HG03097 (cell line): ENCODE measurements around the gene SAMD13.

Source experiments
- ATAC-seq: cut with Tn5 transposase; IDR thresholded peaks from one replicate; pipeline ENCODE4 v1.9.1; 2021; ENCODE audit not compliant: unreplicated experiment, low FRiP score

SAMD13 gene

GRCh38 chr1:84330125-84330984 lies 28.8 kb downstream of the SAMD13 start:
- ATAC-seq, result no peak

- ATAC-seq, result no peak
Observed at GRCh38 chr1:84339503-84339902, 38.0 kb downstream of the SAMD13 start.

- no peak for ATAC-seq
Observed at GRCh38 chr1:84344286-84344685, 42.8 kb downstream of the SAMD13 start.

GRCh38 chr1:84345220-84345619 lies 43.7 kb downstream of the SAMD13 start:
- ATAC-seq, result no peak

GRCh38 chr1:84347271-84347931 lies 45.9 kb downstream of the SAMD13 start:
- no peak for ATAC-seq

GRCh38 chr1:84347932-84348555 lies 46.5 kb downstream of the SAMD13 start:
- ATAC-seq, result no peak

GRCh38 chr1:84348759-84349158 lies 47.3 kb downstream of the SAMD13 start:
- ATAC-seq, result no peak

- ATAC-seq, result no peak
Observed at GRCh38 chr1:84350104-84350503, 48.6 kb downstream of the SAMD13 start.

- ATAC-seq, result no peak
Observed at GRCh38 chr1:84350550-84350949, 49.0 kb downstream of the SAMD13 start.

- no peak for ATAC-seq
Observed at GRCh38 chr1:84352298-84353106, 51.0 kb downstream of the SAMD13 start.

- no peak for ATAC-seq
Observed at GRCh38 chr1:84353695-84354094, 52.2 kb downstream of the SAMD13 start.

GRCh38 chr1:84355556-84355955 lies 54.0 kb downstream of the SAMD13 start:
- no peak for ATAC-seq

GRCh38 chr1:84356881-84357280 lies 55.4 kb downstream of the SAMD13 start:
- no peak for ATAC-seq

- no peak for ATAC-seq
Observed at GRCh38 chr1:84358695-84359094, 57.2 kb downstream of the SAMD13 start.

GRCh38 chr1:84360316-84360715 lies 58.8 kb downstream of the SAMD13 start:
- ATAC-seq, result no peak

- no peak for ATAC-seq
Observed at GRCh38 chr1:84361796-84362195, 60.3 kb downstream of the SAMD13 start.

- ATAC-seq, result no peak
Observed at GRCh38 chr1:84363019-84363418, 61.5 kb downstream of the SAMD13 start.

GRCh38 chr1:84363622-84364021 lies 62.1 kb downstream of the SAMD13 start:
- ATAC-seq, result no peak

- no peak for ATAC-seq
Observed at GRCh38 chr1:84365225-84366221, 64.0 kb downstream of the SAMD13 start.

GRCh38 chr1:84366786-84367185 lies 65.3 kb downstream of the SAMD13 start:
- no peak for ATAC-seq
